Upper lobe of left lung (tissue), 6 donors: ENCODE data around the gene S100A9. TPM values are rescaled to one million over a fixed set of nuclear protein-coding genes. Genes with fewer than 3 reads are reported as not detected.

ENCODE experiments used
- small RNA-seq, 4 donors: library from RNA; depleted of rRNA; stranded (forward); fragments of <200 nt; gene quantifications; one replicate each; pipeline ENCODE3, GENCODE V24; 2016
- total RNA-seq, 6 donors: library from RNA; depleted of rRNA in 4 of 6; stranded (reverse); fragments of >200 nt in 4 of 6; gene quantifications; one replicate each; pipeline versions ENCODE4 v1.1.0 to v1.2.1, GENCODE V29; 2016 to 2021
- donor health status: DM: no; HTN: no; CAD: no; lungs with moderate emphysema.
- donor health status: DM: no; HTN: yes; CAD: no; lungs with severe emphysema.

Gene S100A9
- total RNA-seq, 6 donors from 2014 or later, result 133 to 1,125 (median 606) TPM

Small RNA genes within 50 kb of the gene (small RNA-seq; reads per million reads assigned to genes)
- gene RNU6-160P, result 0 reads per million in 4 donors
- 0 reads per million in 4 donors for gene S100A15A

Other genes with a start within 250 kb of the S100A9 start
- gene SPRR2F, start 244.3 kb upstream of the S100A9 start, total RNA-seq, result not detected
- gene SPRR2G, start 207.0 kb upstream of the S100A9 start, total RNA-seq, result not detected
- gene LELP1, start 154.4 kb upstream of the S100A9 start, total RNA-seq, result not detected
- not detected for gene PRR9, start 140.3 kb upstream of the S100A9 start, total RNA-seq
- not detected for gene LORICRIN, start 98.2 kb upstream of the S100A9 start, total RNA-seq
- not detected for gene PGLYRP3, start 44.9 kb upstream of the S100A9 start, total RNA-seq
- not detected for gene PGLYRP4, start 9.0 kb upstream of the S100A9 start, total RNA-seq
- gene S100A12, start 17.8 kb downstream of the S100A9 start, total RNA-seq, result 10 to 100 TPM in 5 of 6 donors, 1 to 10 TPM in 1; 5.2 to 75.7 (median 32.1) TPM
- gene S100A8, start 33.2 kb downstream of the S100A9 start, total RNA-seq, result 100 to 1,000 TPM in 4 of 6 donors, 10 to 100 TPM in 2; 49.2 to 842 (median 194) TPM
- not detected for gene S100A7A, start 58.7 kb downstream of the S100A9 start, total RNA-seq
- not detected for gene S100A7, start 102.8 kb downstream of the S100A9 start, total RNA-seq
- gene S100A6, start 178.1 kb downstream of the S100A9 start, total RNA-seq, result 1,000 to 10,000 TPM in 3 of 6 donors, 100 to 1,000 TPM in 3; 399 to 1,595 (median 925) TPM
- gene S100A5, start 183.1 kb downstream of the S100A9 start, total RNA-seq, result not detected
- gene S100A4, start 188.0 kb downstream of the S100A9 start, total RNA-seq, result 100 to 1,000 TPM; 234 to 983 (median 633) TPM
- 1 to 10 TPM in 5 of 6 donors, not detected in 1; 2.0 to 4.4 (median 2.1) TPM for gene S100A3, start 191.4 kb downstream of the S100A9 start, total RNA-seq
- 10 to 100 TPM in 2 of 6 donors, 1 to 10 TPM in 3, not detected in 1; 2.0 to 12.0 (median 7.9) TPM for gene S100A2, start 208.0 kb downstream of the S100A9 start, total RNA-seq